GM12878 (cell line): ENCODE measurements around the gene KRT79. TPM values are rescaled to one million over a fixed set of nuclear protein-coding genes. Genes with fewer than 3 reads are reported as not detected.

ENCODE experiments used
- ATAC-seq: fragments of 200-7000 bp; cut with Tn5 transposase; 3 replicates; pipeline ENCODE4 v1.9.1; 2020; ENCODE audit warnings: mild to moderate bottlenecking, moderate library complexity
- BruUV-seq: library from RNA; stranded (reverse); fragments of 400-500 nt; replicated peaks from 2 replicates; lab custom pipeline; 2021; lab: Mats Ljungman, UMichigan
- CTCF ChIA-PET: fragments of 300-600 bp; sonication (Branson Sonifier 250); formaldehyde crosslinking; extraction: SDS; loops from one replicate; lab custom pipeline; 2021; ENCODE audit warnings: inconsistent platforms; lab: Yijun Ruan, JAX
- POLR2A ChIA-PET: fragments of 350-600 bp; formaldehyde crosslinking; extraction: SDS; loops from one replicate; lab custom pipeline; 2021; ENCODE audit warnings: inconsistent platforms; lab: Charles Lee
- RAD21 ChIA-PET: fragments of 300-600 bp; sonication (Branson Sonifier 250); formaldehyde crosslinking; loops from one replicate; lab custom pipeline; 2023; ENCODE audit warnings: antibody characterized with exemption; ENCODE audit not compliant: unreplicated experiment; lab: Charles Lee
- SMC1A ChIA-PET: fragments of 300-600 bp; sonication (Branson Sonifier 250); formaldehyde crosslinking; loops from one replicate; lab custom pipeline; 2023; ENCODE audit not compliant: unreplicated experiment, uncharacterized antibody; lab: Charles Lee
- DNase-seq: peaks from one replicate; pipeline ENCODE4 v3.0.0-alpha.2; 2011; ENCODE audit warnings: low read depth, low spot score
- FAIRE-seq: peaks from 3 replicates; lab custom pipeline; 2011; peaks lifted over from hg19 to GRCh38; lab: Jason Lieb, UNC
- H2AFZ ChIP-seq: 2 replicates; pipeline ENCODE4 v1.6.0; 2011; ENCODE audit warnings: low read depth, low read length, control low read depth; ENCODE audit not compliant: control insufficient read depth
- H3K27ac ChIP-seq: 2 replicates; pipeline ENCODE4 v1.5.1; 2011; ENCODE audit warnings: control low read depth; ENCODE audit not compliant: control insufficient read depth, insufficient read depth
- H3K27me3 ChIP-seq, 2 experiments: replicated peaks in 1 of 2; 2 replicates each; pipeline versions ENCODE4 v1.6.0 to v1.6.1; 2011; ENCODE audit warnings: low read length in 1 of 2; ENCODE audit not compliant: control insufficient read depth in 2 of 2, insufficient read depth in 2 of 2
- H3K36me3 ChIP-seq, 2 experiments: 2 replicates each; pipeline ENCODE4 v1.5.1; 2011; ENCODE audit warnings: low read length in 1 of 2; ENCODE audit not compliant: control insufficient read depth in 2 of 2, insufficient read depth in 2 of 2
- H3K4me1 ChIP-seq: 2 replicates; pipeline ENCODE4 v1.6.1; 2011; ENCODE audit warnings: mild to moderate bottlenecking, low read length, moderate library complexity, mixed read lengths; ENCODE audit not compliant: control insufficient read depth, insufficient read depth
- H3K4me2 ChIP-seq: 2 replicates; pipeline ENCODE4 v1.6.0; 2011; ENCODE audit warnings: control low read depth; ENCODE audit not compliant: control insufficient read depth, insufficient read depth
- H3K4me3 ChIP-seq: fragments of 200-600 bp; sonication (generic); 2 replicates; pipeline ENCODE4 v1.5.1; 2016
- H3K79me2 ChIP-seq: 2 replicates; pipeline ENCODE4 v1.6.0; 2011; ENCODE audit warnings: low read length; ENCODE audit not compliant: control insufficient read depth, insufficient read depth
- H3K9ac ChIP-seq: 2 replicates; pipeline ENCODE4 v1.8.0; 2011; ENCODE audit warnings: low read length, control low read depth, mixed read lengths; ENCODE audit not compliant: control insufficient read depth, insufficient read depth
- H3K9me3 ChIP-seq: replicated peaks from 3 replicates; pipeline ENCODE4 v1.5.1; 2011; ENCODE audit warnings: mild to moderate bottlenecking, low read length; ENCODE audit not compliant: control insufficient read depth, insufficient read depth
- H4K20me1 ChIP-seq: 2 replicates; pipeline ENCODE4 v1.6.0; 2011; ENCODE audit not compliant: control insufficient read depth, insufficient read depth
- BCLAF1 ChIP-seq: fragments of 450-650 bp; IDR thresholded peaks from 2 replicates; pipeline ENCODE4 v1.6.1; 2017; ENCODE audit warnings: antibody characterized with exemption, mild to moderate bottlenecking, moderate library complexity
- ETV6 ChIP-seq, 2 experiments: fragments of 450-650 bp in 1 of 2; IDR thresholded peaks in 1 of 2; conservative IDR thresholded peaks in 1 of 2; 2 replicates each; pipeline ENCODE4 v1.6.1; 2014; ENCODE audit warnings: antibody characterized with exemption in 1 of 2, borderline replicate concordance in 1 of 2, low read depth in 1 of 2, mild to moderate bottlenecking in 1 of 2, moderate library complexity in 1 of 2
- IKZF2 ChIP-seq, 2 experiments: fragments of 450-650 bp; IDR thresholded peaks; 2 replicates each; pipeline ENCODE4 v1.6.1; 2017; ENCODE audit warnings: mild to moderate bottlenecking in 2 of 2, moderate library complexity in 2 of 2
- LARP7 ChIP-seq: fragments of 450-650 bp; IDR thresholded peaks from 2 replicates; pipeline ENCODE4 v1.6.1; 2017; ENCODE audit warnings: mild to moderate bottlenecking
- MAX ChIP-seq: IDR thresholded peaks from 2 replicates; pipeline ENCODE4 v1.6.1; 2012; ENCODE audit warnings: low read depth, low read length, improper control_type of control experiment
- RB1 ChIP-seq: fragments of 450-650 bp; formaldehyde crosslinking; IDR thresholded peaks from 2 replicates; pipeline ENCODE4 v1.6.1; 2017; ENCODE audit warnings: mild to moderate bottlenecking, borderline replicate concordance
- RFX5 ChIP-seq: IDR thresholded peaks from 2 replicates; pipeline ENCODE4 v1.6.1; 2011; ENCODE audit warnings: low read depth, low read length, improper control_type of control experiment
- SKIL ChIP-seq: fragments of 450-650 bp; IDR thresholded peaks from 2 replicates; pipeline ENCODE4 v1.6.1; 2017; ENCODE audit warnings: mild to moderate bottlenecking, low read depth, inconsistent platforms; ENCODE audit not compliant: poor library complexity, severe bottlenecking
- WGBS: methylation state at CpG from one replicate; pipeline ENCODE4 v1.1.6; 2016; ENCODE audit warnings: low lambda C conversion rate; ENCODE audit not compliant: insufficient replicate concordance, insufficient coverage; ENCODE audit errors: missing lambda C conversion rate; 5-methylcytosine and 5-hydroxymethylcytosine counted together
- in situ Hi-C: fragments of 300-500 bp; cut with MboI; formaldehyde crosslinking; loops from 9 replicates; pipeline ENCODE4 v1.14.3; 2018; ENCODE audit warnings: mixed read lengths
- intact Hi-C: fragments of 100-400 bp; cut with micrococcal nuclease; formaldehyde crosslinking; loops from one replicate; pipeline ENCODE4 v1.14.2; 2022; ENCODE audit not compliant: unreplicated experiment
- polyA plus RNA-seq, 11 experiments: library from polyadenylated mRNA; depleted of rRNA in 4 of 11; unstranded in 6 of 11; stranded (reverse) in 5 of 11; fragments of >200 nt; fragmentation: Nextera tagmentation in 4 of 11; fragmentation: Illumina TruSeq in 1 of 11; extraction: Ambion mirVana in 4 of 11; extraction: Trizol in 1 of 11; gene quantifications; 1 replicate in 1 of 11; 2 replicates in 10 of 11; pipeline versions ENCODE4 v1.2.1 to v1.2.3, GENCODE V29; 2011 to 2016; ENCODE audit warnings: inconsistent platforms in 2 of 11, missing spikeins in 2 of 11, low read depth in 1 of 11
- total RNA-seq, 4 experiments: library from RNA; depleted of rRNA in 3 of 4; stranded (reverse); fragments of >200 nt in 3 of 4; fragmentation: Illumina TruSeq in 1 of 4; extraction: Trizol in 1 of 4; gene quantifications; 2 replicates each; pipeline versions ENCODE4 v1.2.1 to v1.2.3, GENCODE V29; 2013 to 2021

KRT79 gene
- total and polyA plus RNA-seq, 10 of the 15 experiments (the other 5 are each of a cell fraction or from before 2014, with no cell fraction given): 0.03 to 0.09 (median 0.07) TPM; not detected in 7

- TF ChIP-seq RB1 (no peak), RFX5 (no peak), SKIL (no peak), LARP7 (no peak)
Observed at GRCh38 chr12:52849511-52849910, 15.4 kb upstream of the KRT79 start (continued).

GRCh38 chr12:52848661-52849255, 14.6 kb upstream of the KRT79 start, which contains the start of gene KRT78:
KRT78 (minus strand) TSS chr12:52848994; CDS start chr12:52848930, 64 bp downstream.
- H2AFZ ChIP-seq: no peak within 1 kb of the TSS
- H3K27ac ChIP-seq: no peak within 1 kb of the TSS
- H3K4me3 ChIP-seq: no peak within 1 kb of the TSS
- H3K36me3 ChIP-seq: no peaks in the 10 kb centered on the region
- no peaks in the 10 kb centered on the region for H3K4me1 ChIP-seq
- H3K9me3 ChIP-seq: no peaks in the 10 kb centered on the region
- H3K4me2 ChIP-seq: no peak within 1 kb of the TSS
- no peak within 1 kb of the TSS for H3K9ac ChIP-seq
- no peaks in the 10 kb centered on the region for H4K20me1 ChIP-seq
- ATAC-seq (no peak), DNase-seq (no peak), FAIRE-seq (no peak)
- intact Hi-C loops (no loop called here), in situ Hi-C loops (no loop called here)
- ChIA-PET POLR2A (no interaction called here), SMC1A (no interaction called here), RAD21 (no interaction called here), CTCF (no interaction called here)
- TF ChIP-seq MAX (no peak), ETV6 (conservative IDR thresholded peaks at IDR 0.05 in 1 of 2, IDR thresholded peaks at IDR 0.05 in 1 of 2; ENCODE audit: borderline replicate concordance in 1 of 2, low read depth in 1 of 2) (no peak), BCLAF1 (no peak), IKZF2 (IDR thresholded peaks at IDR 0.05) (no peak)
- peaks cover 0 to 1% of the 10 kb centered on the region in 2 experiments; a peak in 3 of 4 replicates for H3K27me3 ChIP-seq
- BruUV-seq: no TSS peak
- H3K79me2 ChIP-seq: no peaks in the 10 kb centered on the region
- 21% methylated on average over 16 of the region's 16 CpGs for WGBS
